Loucy (cell line): ENCODE results near the gene TECTA.

ENCODE experiments used
- CTCF ChIP-seq: fragments of 200-600 bp; sonication (generic); conservative IDR thresholded peaks from 2 replicates; pipeline ENCODE4 v1.5.1; 2014; ENCODE audit warnings: mild to moderate bottlenecking, antibody characterized with exemption, low read length
- EZH2phosphoT487 ChIP-seq: fragments of 200-600 bp; IDR thresholded peaks from 2 replicates; pipeline ENCODE4 v1.6.1; 2018; ENCODE audit warnings: antibody characterized with exemption, mild to moderate bottlenecking, moderate library complexity, borderline replicate concordance

DNA sequence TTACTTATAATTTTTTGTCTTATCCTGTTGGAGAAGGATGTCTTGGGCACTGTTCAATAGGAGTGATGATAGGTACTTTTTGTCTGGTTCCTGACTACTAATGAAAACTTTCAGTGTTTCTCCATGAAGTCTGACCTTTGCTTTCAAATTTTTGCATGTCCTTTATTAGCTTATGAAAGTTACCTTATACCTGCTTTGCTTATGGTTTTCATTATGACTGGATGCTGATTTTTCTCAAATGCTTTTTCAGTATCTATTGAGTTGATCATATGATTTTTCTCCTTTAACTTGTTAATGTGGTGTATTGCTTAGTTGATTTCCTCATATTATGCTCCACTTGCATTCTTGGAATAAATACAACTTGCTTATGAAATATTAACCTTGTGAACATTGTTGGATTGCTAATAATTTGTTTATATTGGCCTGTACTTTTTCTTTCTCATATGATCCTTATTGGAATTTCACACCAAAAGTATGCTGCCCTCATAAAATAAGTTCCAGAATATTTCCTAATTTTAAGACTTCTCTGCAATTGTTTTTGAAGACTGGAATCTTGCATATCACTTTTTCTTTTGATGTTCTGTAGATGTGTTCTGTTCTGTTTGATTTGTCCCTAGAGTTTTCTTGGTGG, 106.6 kb downstream of the TECTA start:
- TF ChIP-seq CTCF = no peak
- no peak for TF ChIP-seq EZH2phosphoT487
